PFSK-1 (cell line): ENCODE data around the gene MIDN.

Source experiments
- POLR2AphosphoS5 ChIP-seq: IDR thresholded peaks from 2 replicates; pipeline ENCODE4 v1.6.1; 2012; ENCODE audit warnings: low read depth, mild to moderate bottlenecking, control low read depth, low read length, moderate library complexity
- REST ChIP-seq, 2 experiments: IDR thresholded peaks; 2 replicates each; pipeline versions ENCODE4 v1.6.1 to v1.8.0; 2011 to 2012; ENCODE audit warnings: low read depth in 2 of 2, low read length in 2 of 2, control low read depth in 1 of 2, inconsistent platforms in 1 of 2, mild to moderate bottlenecking in 1 of 2, moderate library complexity in 1 of 2; ENCODE audit not compliant: insufficient read depth in 1 of 2
- SIN3A ChIP-seq: IDR thresholded peaks from 2 replicates; pipeline ENCODE4 v1.6.1; 2012; ENCODE audit warnings: mild to moderate bottlenecking, low read length, moderate library complexity, borderline replicate concordance; ENCODE audit not compliant: insufficient read depth
- TAF1 ChIP-seq: IDR thresholded peaks from 2 replicates; pipeline ENCODE4 v1.6.1; 2012; ENCODE audit warnings: low read length, control low read depth, borderline replicate concordance; ENCODE audit not compliant: insufficient read depth

- no peak for TF ChIP-seq POLR2AphosphoS5
- TF ChIP-seq SIN3A = no peak
- no peak for TF ChIP-seq REST (IDR thresholded peaks at IDR 0.05; ENCODE audit: insufficient read depth in 1 of 2, low read depth in 2 of 2, low read length in 2 of 2)
- TF ChIP-seq TAF1 = no peak
These were observed 17.4 kb upstream of the MIDN start for GRCh38 chr19:1230783-1231489.
